HT1080 (cell line): ENCODE data around the gene PRTFDC1. TPM values are rescaled to one million over a fixed set of nuclear protein-coding genes. Genes with fewer than 3 reads are reported as not detected.

ENCODE experiments used
- DNase-seq: peaks from one replicate; pipeline ENCODE4 v3.0.0-alpha.2; 2015; ENCODE audit warnings: low read depth
- total RNA-seq: library from RNA; depleted of rRNA; stranded (reverse); fragments of >200 nt; shearing (Covaris generic); gene quantifications from 2 replicates; pipeline ENCODE4 v1.2.3, GENCODE V29; 2014

The PRTFDC1 gene
- total RNA-seq, 1 experiment from 2014 or later, result not detected

DNA sequence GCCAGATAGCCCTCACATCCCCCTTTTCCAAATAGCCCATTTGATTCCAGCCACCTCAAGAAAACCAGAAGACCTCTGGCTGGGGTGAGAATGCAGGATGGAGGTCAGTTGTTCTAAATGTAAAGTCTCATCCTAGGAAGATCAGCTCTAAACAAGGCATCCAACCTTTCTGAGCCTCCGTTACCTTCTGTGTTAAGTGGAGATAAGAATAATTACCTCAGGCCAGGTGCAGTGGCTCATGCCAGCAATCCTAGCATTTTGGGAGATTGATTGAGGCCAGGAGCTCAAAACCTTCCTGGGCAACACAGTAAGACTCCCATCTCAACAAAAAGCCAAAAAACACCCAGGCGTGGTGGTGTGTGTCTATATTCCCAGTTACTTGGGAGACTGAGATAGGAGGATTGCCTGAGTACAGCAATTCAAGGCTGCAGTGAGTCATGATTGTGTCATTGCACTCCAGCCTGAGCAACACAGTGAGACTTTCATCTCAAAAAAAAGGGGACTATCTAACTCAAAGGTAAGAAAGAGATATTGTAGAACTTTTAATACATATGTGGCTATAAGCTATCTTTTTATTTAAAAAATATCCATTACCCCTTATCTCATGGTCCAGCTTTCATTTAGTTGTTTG lies 43.5 kb downstream of the PRTFDC1 start:
- peak; percentile 89 for DNase-seq

DNA sequence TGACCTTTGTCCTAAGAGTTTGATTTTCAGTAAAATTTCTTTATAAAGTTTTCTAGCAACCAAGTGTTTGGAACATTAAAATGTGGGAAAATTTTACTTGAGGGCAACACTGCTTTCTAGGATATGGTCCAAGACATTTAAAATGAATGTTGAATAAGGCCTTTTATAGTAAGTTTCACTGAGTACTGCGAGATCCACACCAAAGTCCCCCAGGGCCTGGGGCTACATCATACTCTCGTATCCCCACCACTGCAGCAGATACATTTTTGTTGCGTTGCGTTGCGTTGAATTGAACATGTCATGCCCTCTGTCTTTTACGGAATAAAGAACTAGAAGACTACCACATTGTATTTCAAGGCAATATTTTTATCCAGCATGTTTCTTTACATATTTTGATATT lies 44.5 kb downstream of the PRTFDC1 start:
- no peak for DNase-seq

DNA sequence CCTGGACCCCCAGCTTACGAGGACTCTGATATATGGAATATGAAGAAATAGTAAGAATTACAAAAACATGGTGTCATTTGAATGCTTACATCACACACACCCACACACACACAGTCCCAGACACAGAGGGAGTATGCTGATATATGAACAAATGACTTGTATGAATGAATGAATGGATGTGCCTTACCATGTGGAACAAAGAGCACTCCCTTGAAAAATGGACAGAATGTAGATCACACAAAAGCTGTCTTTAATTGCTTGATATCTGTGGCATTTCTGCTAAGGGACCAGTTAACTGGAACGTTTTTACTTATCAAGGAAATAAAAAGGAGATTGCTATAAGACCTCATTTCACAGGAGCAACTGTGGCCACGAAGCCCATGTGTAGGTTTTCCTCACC lies 46.0 kb downstream of the PRTFDC1 start:
- no peak for DNase-seq

DNA sequence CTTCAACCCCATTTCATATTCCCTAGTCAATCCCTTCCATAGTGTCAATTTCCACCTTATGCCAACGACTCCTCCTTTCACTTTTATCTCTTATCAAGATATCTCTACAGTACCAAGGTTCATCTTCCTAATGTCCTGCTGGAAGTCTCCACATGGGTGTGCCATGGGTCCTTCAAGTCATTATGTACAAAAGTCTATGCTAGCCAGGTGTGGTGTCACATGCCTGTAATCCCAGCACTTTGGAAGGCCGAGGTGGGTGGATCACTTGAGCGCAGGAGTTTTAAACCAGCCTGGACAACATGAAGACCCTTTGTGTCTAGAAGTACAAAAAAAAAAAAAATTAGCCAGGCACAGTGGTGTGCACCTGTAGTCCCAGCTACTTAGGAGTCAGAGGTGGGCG lies 47.6 kb downstream of the PRTFDC1 start:
- no peak for DNase-seq

DNA sequence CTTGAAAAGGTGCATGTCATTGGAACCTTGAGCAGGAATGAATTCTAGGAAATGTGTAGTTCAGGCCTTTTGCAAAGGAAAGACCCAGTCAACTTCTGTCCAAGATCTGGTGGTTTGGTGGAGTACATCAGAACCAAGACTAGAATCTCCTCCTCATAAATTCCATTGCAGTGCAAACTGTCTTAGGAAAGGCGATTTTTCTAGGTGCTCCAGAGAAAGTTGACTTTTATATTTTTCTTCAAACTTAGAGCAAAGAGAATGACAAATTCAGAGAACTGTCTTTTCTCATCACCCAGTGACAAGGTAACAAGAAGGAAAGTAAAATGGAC lies 50.0 kb downstream of the PRTFDC1 start:
- DNase-seq, result no peak

DNA sequence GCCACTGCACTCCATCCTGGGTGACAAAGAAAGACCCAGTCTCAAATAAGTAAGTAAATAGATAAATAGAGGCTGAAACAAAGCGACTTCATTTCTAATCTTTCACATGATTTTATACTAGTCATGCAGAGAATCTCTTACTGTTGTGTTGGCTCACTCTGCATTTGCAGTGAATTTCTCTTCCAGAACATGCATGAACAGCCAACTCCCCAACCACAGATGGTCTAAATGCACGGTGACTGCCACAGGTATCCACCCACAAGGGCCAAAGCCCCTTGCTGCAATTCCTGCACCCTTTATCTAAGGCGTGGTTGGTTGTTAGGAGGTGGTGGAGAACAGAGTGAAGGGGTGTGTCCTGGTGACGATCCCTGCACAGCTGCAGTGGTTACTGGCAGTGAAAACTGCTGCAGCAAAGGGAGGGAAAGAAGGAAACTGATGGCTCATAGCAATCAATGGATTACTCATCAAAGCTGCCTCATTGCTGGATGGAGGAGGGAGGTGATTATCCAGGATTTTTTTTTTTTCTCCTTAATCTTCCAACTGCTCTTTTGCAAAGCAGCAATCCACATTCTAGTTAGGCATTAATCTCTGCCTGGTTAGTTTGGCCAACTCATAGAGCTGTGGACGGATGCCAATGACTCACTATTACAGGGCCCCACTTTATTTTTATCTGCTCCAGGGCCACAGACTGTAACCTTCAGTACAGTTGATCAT lies 50.6 kb downstream of the PRTFDC1 start:
- DNase-seq, result peak; percentile 100

DNA sequence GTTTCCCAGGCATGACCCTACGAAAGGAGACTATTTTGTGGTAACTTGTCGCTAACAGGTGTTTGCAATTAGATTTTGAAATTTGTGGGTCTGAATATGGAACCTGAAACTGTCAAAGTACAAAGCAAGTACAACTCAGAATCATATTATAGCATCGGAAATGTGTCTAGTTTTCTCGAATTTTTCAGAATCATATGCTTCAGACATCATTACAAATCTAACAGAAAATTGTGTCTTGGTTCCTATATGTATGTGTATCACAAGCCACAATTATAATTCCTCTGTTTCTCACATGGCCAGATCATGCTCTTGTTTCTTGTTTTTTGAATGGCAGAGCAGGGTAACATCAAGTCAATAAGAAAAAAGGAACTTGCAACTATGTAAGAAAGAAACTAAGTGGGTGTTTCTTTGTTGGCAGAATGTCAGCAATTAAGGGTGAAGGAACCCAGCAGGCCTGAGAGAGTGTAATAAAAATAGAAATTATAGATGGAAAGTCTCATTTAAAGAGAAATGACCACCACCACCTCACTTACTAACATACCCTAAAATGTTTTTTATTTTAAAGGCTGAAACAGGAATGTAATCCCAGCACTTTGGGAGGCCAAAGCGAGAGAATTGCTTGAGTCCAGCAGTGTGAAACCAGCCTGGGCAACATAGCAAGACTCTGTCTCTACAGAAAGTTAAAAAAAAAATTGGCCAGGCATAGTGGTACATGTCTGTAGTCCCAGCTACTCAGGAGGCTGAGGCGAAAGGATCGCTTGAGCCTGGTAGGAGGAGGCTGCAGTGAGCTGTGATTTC lies 51.3 kb downstream of the PRTFDC1 start:
- DNase-seq, result no peak

DNA sequence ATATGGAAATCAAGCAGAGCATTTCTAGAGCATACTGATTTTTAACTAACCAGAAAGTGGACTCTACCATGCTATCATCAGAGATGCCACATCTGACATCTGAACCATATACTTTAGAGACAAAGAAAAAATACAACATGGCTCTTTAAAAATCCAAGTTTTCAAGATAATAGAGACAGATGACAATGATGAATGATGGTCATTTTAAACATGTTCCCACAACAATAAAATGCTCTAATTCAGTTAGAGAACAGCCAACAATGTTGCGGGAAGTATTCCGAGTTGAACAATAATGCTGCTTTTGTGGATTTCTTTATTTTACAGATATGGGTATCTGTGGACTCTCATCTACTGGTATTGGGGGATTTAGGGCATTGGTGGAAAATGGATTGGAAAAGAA lies 52.8 kb downstream of the PRTFDC1 start:
- no peak for DNase-seq

DNA sequence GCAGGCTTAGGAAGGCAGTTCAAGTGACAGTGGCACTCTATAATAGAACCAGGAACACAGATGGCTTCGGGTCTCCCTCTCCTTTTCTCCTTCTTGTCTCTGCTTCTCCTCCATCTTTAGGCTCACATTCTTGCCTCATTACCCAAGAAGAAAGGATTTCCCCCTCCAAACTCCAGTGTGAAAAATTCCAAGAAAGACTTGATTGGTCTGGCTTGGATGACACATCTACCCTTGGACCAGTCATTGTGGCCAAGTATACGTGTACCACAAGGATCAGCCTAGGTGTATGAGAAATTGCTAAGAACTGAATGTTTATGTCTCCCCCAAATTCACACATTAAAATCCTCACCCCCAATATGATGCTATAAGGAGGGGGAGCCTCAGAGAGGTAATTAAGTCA lies 53.9 kb downstream of the PRTFDC1 start:
- no peak for DNase-seq

DNA sequence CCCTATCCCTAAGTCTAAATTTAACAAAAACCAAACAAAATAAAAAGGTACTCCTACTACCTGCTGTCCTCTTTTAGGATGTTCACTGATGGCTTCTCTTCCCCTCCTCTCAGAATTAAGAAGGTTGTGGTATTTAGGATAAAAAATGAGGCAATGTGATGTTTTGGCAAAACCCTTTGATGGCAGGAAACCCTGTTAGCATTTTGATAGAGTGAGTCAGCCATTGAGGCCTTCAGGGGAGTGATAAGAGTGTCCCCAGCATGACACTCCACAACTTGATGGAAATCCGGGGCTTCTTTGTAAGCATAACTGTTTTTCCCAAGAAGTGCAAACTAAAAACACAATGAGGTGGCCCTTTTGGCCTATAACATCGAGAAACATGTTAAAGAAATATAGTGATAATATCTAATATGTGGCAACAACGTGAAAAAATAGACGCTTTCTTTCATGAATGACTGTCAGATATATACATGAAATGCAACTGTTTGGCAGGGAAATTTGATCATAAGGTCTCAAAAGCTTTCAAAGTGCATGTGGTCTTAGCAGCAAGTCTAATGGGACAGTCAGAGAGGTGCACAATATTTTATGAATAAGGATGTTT lies 55.0 kb downstream of the PRTFDC1 start:
- DNase-seq, result peak; percentile 76

DNA sequence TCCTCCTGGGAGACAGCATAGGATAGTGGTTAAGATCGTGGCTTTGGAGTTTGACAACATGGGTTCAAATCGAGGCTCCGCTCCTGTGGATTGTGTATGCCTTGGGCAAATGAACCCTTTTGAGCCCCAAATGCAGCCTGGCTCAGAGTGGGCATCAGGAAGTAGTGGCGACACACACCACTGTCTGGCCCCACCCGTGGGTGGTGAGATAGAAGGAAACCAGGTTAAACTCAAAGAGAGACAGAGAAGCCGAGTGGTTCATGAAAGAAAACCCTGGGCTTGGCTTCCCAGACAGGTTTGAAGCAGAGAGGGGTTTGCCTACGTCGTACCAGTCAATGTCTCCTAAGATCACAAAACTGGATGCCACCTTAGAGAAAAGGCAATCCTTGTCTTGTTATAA lies 57.7 kb downstream of the PRTFDC1 start:
- peak; percentile 42 for DNase-seq

DNA sequence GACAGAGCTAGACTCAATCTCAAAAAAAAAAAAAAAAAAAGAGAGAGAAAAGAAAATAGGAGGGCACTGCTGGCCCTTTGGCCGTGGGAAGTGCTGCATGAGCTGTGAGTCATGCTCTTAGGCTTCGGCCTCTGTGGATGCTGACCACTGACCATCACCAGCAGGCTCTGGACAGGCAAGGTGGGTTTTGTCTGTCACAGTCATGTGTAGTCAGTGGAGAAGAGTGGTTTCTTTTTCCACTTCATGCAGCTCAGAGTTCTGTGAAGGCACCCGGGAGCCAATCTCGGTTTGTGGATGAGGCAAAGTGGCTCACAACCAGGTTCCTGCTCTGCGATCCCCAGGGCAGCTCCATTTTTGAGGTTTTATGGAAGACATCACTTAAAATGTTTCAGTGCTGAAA lies 58.1 kb downstream of the PRTFDC1 start:
- DNase-seq, result peak; percentile 70

DNA sequence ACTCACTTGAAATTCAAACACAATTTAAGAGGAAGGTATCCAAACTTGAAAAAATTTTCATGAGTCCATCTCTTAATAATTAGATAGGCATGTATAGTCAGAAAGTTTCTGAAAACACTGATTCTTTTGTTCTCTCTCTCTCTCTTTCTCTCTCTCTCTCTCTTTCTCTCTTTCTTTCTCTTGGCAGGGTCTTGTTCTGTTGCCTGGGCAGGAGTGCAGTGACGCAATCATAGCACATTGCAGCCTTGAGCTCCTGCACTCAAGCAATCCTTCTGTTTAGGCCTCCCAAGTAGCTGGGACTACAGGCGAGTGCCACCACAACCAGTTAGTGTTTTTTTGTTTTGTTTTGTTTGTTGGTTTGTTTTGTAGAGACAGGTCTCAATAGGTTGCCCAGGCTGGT lies 59.3 kb downstream of the PRTFDC1 start:
- DNase-seq, result no peak

DNA sequence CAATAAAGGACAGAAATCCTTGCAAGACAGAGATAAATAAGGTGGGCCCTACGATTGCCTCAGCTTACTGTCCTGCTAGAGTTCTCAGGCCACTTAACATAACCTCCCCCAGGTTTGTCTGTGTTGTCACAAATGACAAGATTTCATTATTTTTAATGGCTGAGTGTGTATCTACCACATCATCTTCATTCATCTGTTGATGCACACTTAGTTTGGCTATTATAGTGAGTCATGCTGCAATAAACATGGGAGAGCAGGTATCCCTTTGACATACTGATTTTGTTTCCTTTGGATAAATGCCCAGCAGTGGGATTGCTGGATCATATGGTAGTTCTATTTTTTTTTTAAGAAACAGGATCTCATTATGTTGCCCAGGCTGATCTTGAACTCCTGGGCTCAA lies 60.6 kb downstream of the PRTFDC1 start:
- DNase-seq, result peak; percentile 91

DNA sequence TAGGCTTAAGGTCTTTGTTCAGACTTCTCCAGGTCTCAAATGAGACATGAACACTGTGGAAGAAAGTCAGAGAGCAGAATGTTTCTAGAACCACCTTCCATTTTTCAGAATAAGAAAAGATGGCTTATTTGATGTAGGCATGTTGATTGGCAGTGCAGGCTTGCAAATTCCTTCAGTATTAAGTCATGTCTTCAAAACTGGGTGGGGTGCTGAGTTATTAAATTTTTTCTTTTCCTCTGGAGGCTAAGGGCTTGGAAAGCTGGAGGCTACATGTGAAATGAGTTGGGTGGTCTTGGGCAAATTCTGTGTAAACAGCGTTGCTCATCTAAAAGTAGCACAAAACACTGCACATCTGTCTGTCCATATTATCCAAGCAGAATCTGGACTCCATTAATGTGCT lies 62.8 kb downstream of the PRTFDC1 start:
- peak; percentile 50 for DNase-seq

DNA sequence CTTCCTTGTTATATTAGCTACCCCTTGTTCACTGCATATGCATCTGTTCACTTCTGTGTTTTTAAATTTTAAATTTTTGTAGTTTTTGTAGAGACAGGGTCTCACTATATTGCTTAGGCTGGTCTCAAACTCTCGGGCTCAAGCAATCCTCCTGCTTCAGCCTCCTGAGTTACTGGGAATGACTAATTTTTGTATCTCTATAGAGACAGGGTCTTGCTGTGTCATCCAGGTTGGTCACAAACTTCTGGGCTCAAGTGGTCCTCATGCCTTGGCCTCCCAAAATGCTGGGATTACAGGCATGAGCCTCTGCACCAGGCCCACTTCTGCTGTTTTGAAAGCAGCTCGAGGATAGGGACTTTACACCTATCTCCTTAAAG lies 64.6 kb downstream of the PRTFDC1 start:
- DNase-seq, result no peak

DNA sequence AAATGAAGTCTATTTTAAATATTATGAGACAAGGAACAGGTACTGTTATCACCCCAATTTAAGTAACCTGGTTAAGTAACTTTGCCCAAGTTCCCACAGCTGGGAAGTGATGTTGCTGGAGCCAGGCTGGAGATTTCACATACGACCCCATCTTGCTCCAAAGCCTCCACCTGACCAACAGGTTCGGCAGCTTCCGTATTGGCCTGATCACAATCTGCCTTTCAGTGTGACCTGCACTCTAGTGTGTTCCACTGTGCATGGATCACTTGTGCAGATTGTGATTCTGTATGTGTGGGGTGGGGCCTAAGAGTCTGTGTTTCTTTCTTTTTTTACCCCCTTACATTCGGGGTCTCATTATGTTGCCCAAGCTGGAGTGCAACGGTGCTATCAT lies 66.1 kb downstream of the PRTFDC1 start:
- DNase-seq, result no peak

DNA sequence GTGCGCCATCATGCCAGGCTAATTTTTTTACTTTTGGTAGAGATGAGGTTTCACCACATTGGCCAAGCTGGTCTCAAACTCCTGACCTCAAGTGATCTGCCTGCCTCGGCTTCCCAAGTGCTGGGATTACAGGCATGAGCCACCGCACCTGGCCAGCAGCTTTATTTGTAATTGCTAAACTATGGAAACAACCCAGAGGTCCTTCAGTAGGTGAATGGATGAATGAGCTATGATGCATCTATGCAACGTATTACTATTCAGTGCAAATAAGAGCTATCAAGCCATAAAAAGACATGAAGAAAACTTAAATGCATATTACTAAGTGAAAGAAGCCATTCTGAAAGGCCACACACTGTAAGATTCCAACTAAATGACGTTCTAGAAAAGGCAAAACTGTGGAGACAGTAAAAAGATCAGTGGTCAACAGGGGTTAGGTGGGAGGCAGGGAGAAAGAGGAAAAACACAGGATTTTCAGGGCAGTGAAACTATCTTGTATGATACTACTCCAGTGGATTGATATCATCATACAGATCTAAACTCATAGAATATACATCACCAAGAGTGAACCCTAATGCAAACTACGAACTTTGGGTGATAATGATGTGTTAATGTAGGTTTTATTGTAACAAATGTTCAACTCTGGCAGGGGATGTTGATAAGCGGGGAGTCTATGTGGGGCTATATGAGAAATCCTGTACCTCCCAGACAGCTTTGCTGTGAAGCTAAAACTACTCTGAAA lies 66.7 kb downstream of the PRTFDC1 start:
- DNase-seq, result no peak

DNA sequence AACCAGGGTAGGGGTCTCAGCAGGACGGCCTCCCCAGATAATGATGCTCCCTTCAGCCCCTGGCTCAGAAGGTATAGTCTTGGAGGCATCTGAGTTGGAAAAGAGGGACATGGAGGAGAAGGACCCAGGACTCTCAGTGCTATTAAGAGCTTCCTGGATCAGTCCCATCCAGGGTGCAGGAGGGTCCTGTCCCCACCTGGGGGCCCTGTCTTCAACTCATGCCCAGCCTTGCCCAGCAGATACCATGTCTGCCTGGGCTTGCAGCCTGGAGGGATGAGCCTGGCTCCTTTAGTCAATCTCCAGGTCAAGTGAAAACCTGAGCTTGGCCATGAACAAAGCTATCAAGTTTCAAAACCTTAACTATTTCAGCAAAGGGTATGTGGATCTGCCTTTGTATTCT lies 67.6 kb downstream of the PRTFDC1 start:
- DNase-seq, result no peak

DNA sequence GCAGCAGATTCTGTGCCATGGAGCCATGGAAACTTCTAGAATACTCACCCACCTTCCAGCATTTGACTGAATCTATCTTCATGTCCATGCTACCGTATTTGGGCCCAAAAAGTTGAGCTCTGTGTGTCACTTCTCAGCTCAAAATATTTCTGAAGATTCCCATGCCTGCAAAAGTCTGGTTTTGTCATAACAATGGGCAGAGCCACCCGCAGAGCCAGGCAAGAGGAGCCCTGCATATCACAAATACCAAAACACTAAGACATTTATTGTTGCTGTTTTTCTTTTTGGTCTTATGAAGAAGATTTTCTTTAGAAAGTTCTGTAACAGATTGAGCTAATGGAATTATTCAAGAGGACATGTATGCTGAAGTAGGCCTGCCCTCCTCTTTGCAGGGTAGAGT lies 68.1 kb downstream of the PRTFDC1 start:
- DNase-seq, result no peak

DNA sequence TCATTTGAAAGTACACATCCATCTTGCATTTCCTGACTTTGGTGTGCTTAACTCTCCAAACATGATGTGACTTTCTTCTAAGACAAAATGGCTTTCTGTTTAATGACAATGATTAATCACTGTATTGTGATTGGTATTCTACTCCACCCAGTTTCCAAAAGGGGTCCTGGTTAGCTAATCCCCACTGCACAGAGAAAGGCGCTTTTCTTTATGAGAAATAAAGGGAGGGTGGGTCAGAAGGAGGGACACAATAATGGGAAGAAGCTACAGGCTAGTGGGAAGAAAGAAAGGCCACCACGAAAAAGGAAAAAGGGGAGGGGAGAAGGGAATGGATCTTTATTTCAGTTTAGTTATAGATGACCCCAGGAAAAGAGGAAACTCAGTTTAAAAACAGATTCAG lies 69.2 kb downstream of the PRTFDC1 start:
- no peak for DNase-seq
